Tongue (tissue), 2 donors: Measurements from ENCODE around the gene B3GALT4. TPM values are rescaled to one million over a fixed set of nuclear protein-coding genes. Genes with fewer than 3 reads are reported as not detected.
A peak's percentile ranks its signal among the peaks of the same experiment; 100 is the strongest.
"Not testable (repeated sequence)": the region's sequence is repeated elsewhere in the genome, so short reads cannot be mapped to it uniquely, and the experiment has no call there.

Source experiments
- DNase-seq: peaks from one replicate; pipeline ENCODE4 v3.0.0-alpha.2; 2015
- total RNA-seq: library from RNA; depleted of rRNA; stranded (reverse); fragments of >200 nt; gene quantifications from one replicate; pipeline ENCODE4 v1.2.3, GENCODE V29; 2014

The B3GALT4 gene
- total RNA-seq: 4.6 TPM

GRCh38 chr6:33276864-33277662 is at the start of gene B3GALT4:
Gene B3GALT4 (plus strand): TSS chr6:33277123. CDS start chr6:33277420, 297 bp downstream.
- peak; percentile 75 for DNase-seq

GRCh38 chr6:33235221-33235634 is 41.7 kb upstream of the B3GALT4 start:
- DNase-seq: no peak

GRCh38 chr6:33236328-33236727 is 40.6 kb upstream of the B3GALT4 start:
- DNase-seq: no peak

- no peak for DNase-seq
Observed at GRCh38 chr6:33236852-33237251, 40.1 kb upstream of the B3GALT4 start.

GRCh38 chr6:33237741-33238140 is 39.2 kb upstream of the B3GALT4 start:
- DNase-seq: no peak

- DNase-seq: no peak
Observed at GRCh38 chr6:33241968-33242367, 35.0 kb upstream of the B3GALT4 start.

- DNase-seq: no peak
Observed at GRCh38 chr6:33243476-33243875, 33.4 kb upstream of the B3GALT4 start.

- peak; percentile 95 for DNase-seq
Observed at GRCh38 chr6:33247977-33248642, 28.8 kb upstream of the B3GALT4 start.

GRCh38 chr6:33248643-33248931 is 28.3 kb upstream of the B3GALT4 start:
- no peak for DNase-seq

- peak; percentile 99 for DNase-seq
Observed at GRCh38 chr6:33248932-33249731, 27.8 kb upstream of the B3GALT4 start.

- DNase-seq: no peak
Observed at GRCh38 chr6:33249732-33250630, 26.9 kb upstream of the B3GALT4 start.

- DNase-seq: no peak
Observed at GRCh38 chr6:33250731-33251130, 26.2 kb upstream of the B3GALT4 start.

GRCh38 chr6:33251395-33252012 is 25.4 kb upstream of the B3GALT4 start:
- no peak for DNase-seq

- no peak for DNase-seq
Observed at GRCh38 chr6:33252759-33253158, 24.2 kb upstream of the B3GALT4 start.

GRCh38 chr6:33254591-33254990 is 22.3 kb upstream of the B3GALT4 start:
- DNase-seq: no peak

GRCh38 chr6:33259032-33259431 is 17.9 kb upstream of the B3GALT4 start:
- DNase-seq: no peak

- not testable (repeated sequence) for DNase-seq
Observed at GRCh38 chr6:33262490-33262889, 14.4 kb upstream of the B3GALT4 start.

GRCh38 chr6:33264015-33264414 is 12.9 kb upstream of the B3GALT4 start:
- no peak for DNase-seq

- no peak for DNase-seq
Observed at GRCh38 chr6:33271117-33271467, 5.8 kb upstream of the B3GALT4 start.

- peak; percentile 100 for DNase-seq
Observed at GRCh38 chr6:33271468-33272274, 5.3 kb upstream of the B3GALT4 start, which contains the start of the genes RPS18 and VPS52. Gene RPS18 (plus strand): TSS chr6:33272075. CDS start chr6:33272120, 45 bp downstream. Gene VPS52 (minus strand): TSS chr6:33271876. CDS start chr6:33271675, 201 bp downstream.
